HepG2 (cell line): ENCODE measurements around the gene U2AF1L4. TPM values are rescaled to one million over a fixed set of nuclear protein-coding genes. Genes with fewer than 3 reads are reported as not detected.

Source experiments
- DR1 ChIP-seq: sonication (generic); formaldehyde crosslinking; IDR thresholded peaks from 2 replicates; pipeline ENCODE4 v1.8.0; 2021; ENCODE audit warnings: mild to moderate bottlenecking, missing genetic modification reagents, inconsistent platforms
- DZIP1 ChIP-seq: sonication (generic); formaldehyde crosslinking; IDR thresholded peaks from 2 replicates; pipeline ENCODE4 v1.5.0; 2020; ENCODE audit warnings: mild to moderate bottlenecking, missing genetic modification reagents
- FOXC1 ChIP-seq: sonication (generic); formaldehyde crosslinking; IDR thresholded peaks from 2 replicates; pipeline ENCODE4 v1.8.0; 2022; ENCODE audit warnings: mild to moderate bottlenecking, missing genetic modification reagents, borderline replicate concordance
- HOMEZ ChIP-seq: IDR thresholded peaks from 2 replicates; pipeline ENCODE4 v1.6.1; 2016; ENCODE audit warnings: low read depth
- ISX ChIP-seq: sonication (generic); formaldehyde crosslinking; conservative IDR thresholded peaks from 2 replicates; pipeline ENCODE4 v1.5.0; 2020; ENCODE audit warnings: missing genetic modification reagents
- KLF6 ChIP-seq: IDR thresholded peaks from 2 replicates; pipeline ENCODE4 v1.8.0; 2016; ENCODE audit warnings: missing biosample characterization, missing genetic modification reagents
- MBNL3 ChIP-seq: fragments of 250-450 bp; sonication (Bioruptor Pico); conservative IDR thresholded peaks from 2 replicates; pipeline ENCODE4 v1.8.0; 2022; ENCODE audit warnings: mild to moderate bottlenecking, inconsistent platforms
- MXI1 ChIP-seq: IDR thresholded peaks from 3 replicates; pipeline ENCODE4 v1.6.1; 2012; ENCODE audit warnings: low read depth, low read length, inconsistent platforms, borderline replicate concordance
- NFIC ChIP-seq: IDR thresholded peaks from 2 replicates; pipeline ENCODE4 v1.6.1; 2012; ENCODE audit warnings: mild to moderate bottlenecking, low read length, inconsistent platforms
- NR2F2 ChIP-seq: IDR thresholded peaks from 2 replicates; pipeline ENCODE4 v1.6.1; 2012; ENCODE audit warnings: low read depth, inconsistent platforms, borderline replicate concordance
- PPARG ChIP-seq: conservative IDR thresholded peaks from 2 replicates; pipeline ENCODE4 v1.6.1; 2016; ENCODE audit warnings: missing biosample characterization, missing genetic modification reagents
- PREB ChIP-seq: sonication (generic); formaldehyde crosslinking; IDR thresholded peaks from 2 replicates; pipeline ENCODE4 v1.4.0; 2020; ENCODE audit warnings: missing genetic modification reagents
- RXRA ChIP-seq: sonication (generic); formaldehyde crosslinking; IDR thresholded peaks from 2 replicates; pipeline ENCODE4 v1.5.1; 2020; ENCODE audit warnings: missing genetic modification reagents
- SOX6 ChIP-seq, 2 experiments: fragments of 450-650 bp in 1 of 2; sonication (generic) in 1 of 2; formaldehyde crosslinking in 1 of 2; IDR thresholded peaks; 2 replicates each; pipeline versions ENCODE4 v1.4.0 to v1.6.1; 2017 to 2020; ENCODE audit warnings: antibody characterized with exemption in 1 of 2, mild to moderate bottlenecking in 1 of 2, missing genetic modification reagents in 1 of 2
- XBP1 ChIP-seq: sonication (generic); formaldehyde crosslinking; IDR thresholded peaks from 2 replicates; pipeline ENCODE4 v1.5.0; 2020; ENCODE audit warnings: missing genetic modification reagents
- ZBTB7A ChIP-seq: sonication (generic); formaldehyde crosslinking; IDR thresholded peaks from 2 replicates; pipeline ENCODE4 v1.8.0; 2022; ENCODE audit warnings: mild to moderate bottlenecking, missing genetic modification reagents
- ZMAT5 ChIP-seq: sonication (generic); formaldehyde crosslinking; IDR thresholded peaks from 2 replicates; pipeline ENCODE4 v1.5.0; 2020; ENCODE audit warnings: mild to moderate bottlenecking, low read depth, missing genetic modification reagents, borderline replicate concordance
- ZNF264 ChIP-seq: sonication (generic); formaldehyde crosslinking; IDR thresholded peaks from 2 replicates; pipeline ENCODE4 v1.4.0; 2020; ENCODE audit warnings: missing genetic modification reagents
- ZNF451 ChIP-seq: sonication (generic); formaldehyde crosslinking; IDR thresholded peaks from 2 replicates; pipeline ENCODE4 v1.5.0; 2020; ENCODE audit warnings: mild to moderate bottlenecking, missing genetic modification reagents
- ZNF512 ChIP-seq: sonication (generic); formaldehyde crosslinking; IDR thresholded peaks from 2 replicates; pipeline ENCODE4 v1.4.0; 2020; ENCODE audit warnings: mild to moderate bottlenecking, missing genetic modification reagents
- ZNF768 ChIP-seq: sonication (generic); formaldehyde crosslinking; IDR thresholded peaks from 2 replicates; pipeline ENCODE4 v1.4.0; 2020; ENCODE audit warnings: missing genetic modification reagents
- ZNF773 ChIP-seq: sonication (generic); formaldehyde crosslinking; IDR thresholded peaks from 2 replicates; pipeline ENCODE4 v1.4.0; 2020; ENCODE audit warnings: missing genetic modification reagents, borderline replicate concordance
- ZNF839 ChIP-seq: sonication (generic); formaldehyde crosslinking; IDR thresholded peaks from 2 replicates; pipeline ENCODE4 v1.4.0; 2020; ENCODE audit warnings: missing genetic modification reagents, mild to moderate bottlenecking, borderline replicate concordance
- polyA plus RNA-seq, 8 experiments: library from polyadenylated mRNA; depleted of rRNA in 3 of 8; stranded (reverse) in 7 of 8; unstranded in 1 of 8; fragments of >200 nt; fragmentation: Illumina TruSeq in 4 of 8; extraction: Trizol in 4 of 8; gene quantifications; 2 replicates each; pipeline versions ENCODE4 v1.2.1 to v1.2.3, GENCODE V29; 2011 to 2016; ENCODE audit warnings: low read depth in 4 of 8, missing spikeins in 1 of 8, mixed read lengths in 1 of 8; ENCODE audit not compliant: insufficient read depth in 1 of 8
- total RNA-seq, 5 experiments: library from RNA; depleted of rRNA; stranded (reverse); fragments of >200 nt; fragmentation: Illumina TruSeq; extraction: Trizol; gene quantifications; 2 replicates each; pipeline ENCODE4 v1.2.3, GENCODE V29; 2016; ENCODE audit warnings: low read depth in 1 of 5

Gene U2AF1L4
- total and polyA plus RNA-seq, 2 of the 13 experiments (the other 11 are each of a cell fraction or from before 2014, with no cell fraction given), result 7.9 to 15.4 TPM

DNA sequence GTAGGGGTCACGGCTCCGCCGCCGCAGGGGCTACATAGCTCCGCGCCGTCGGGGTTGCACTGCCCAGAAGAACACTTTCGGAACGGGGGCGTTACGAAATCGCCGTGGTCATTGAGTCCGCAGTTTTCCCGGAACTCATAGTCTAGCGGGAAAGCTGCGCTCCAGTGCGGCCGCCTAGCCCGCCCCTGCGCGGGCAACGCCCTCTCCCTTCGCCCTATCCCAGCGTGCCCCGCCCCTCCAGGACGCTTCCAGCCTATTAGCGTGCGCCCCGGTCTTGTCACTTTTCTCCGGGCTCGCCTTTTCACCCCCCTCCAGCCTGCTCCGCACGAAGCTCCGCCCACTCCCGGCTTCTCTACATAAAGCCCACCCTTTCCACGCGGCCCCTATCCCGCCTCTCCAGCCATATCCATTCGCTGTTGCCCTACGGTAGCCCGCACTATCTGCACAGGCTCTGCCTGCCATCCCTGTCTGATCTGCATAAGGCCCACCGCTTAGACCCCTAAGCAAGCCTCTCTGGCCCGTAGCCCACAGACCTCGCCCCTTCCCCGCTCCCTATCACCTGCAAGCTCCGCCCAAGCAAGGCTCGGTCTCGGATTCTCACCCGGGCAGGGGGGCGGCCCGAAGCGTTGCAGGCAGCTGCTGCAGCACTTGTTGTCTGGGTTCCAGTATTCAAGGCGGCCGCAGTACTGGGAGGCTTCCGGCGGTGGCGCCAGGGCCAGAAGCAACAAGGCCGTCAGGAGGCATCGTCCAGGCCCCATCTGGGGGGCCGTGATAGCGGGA, 4.6 kb downstream of the U2AF1L4 start (continued):
- peak; percentile 42; the same call in 1 of the 2 replicates for TF ChIP-seq RXRA (CRISPR knock-in tag)
- TF ChIP-seq ZNF451 (CRISPR knock-in tag), result no peak
- no peak for TF ChIP-seq ZBTB7A (CRISPR knock-in tag)
- peak; percentile 96 for TF ChIP-seq DR1 (CRISPR knock-in tag)
- TF ChIP-seq FOXC1, result peak; percentile 84; the same call in 1 of the 2 replicates
- TF ChIP-seq MBNL3, result no peak
- TF ChIP-seq KLF6, result 0 out of 2 replicates have a peak, but pooled peaks have one; percentile 81
- TF ChIP-seq ZMAT5 (CRISPR knock-in tag), result no peak
- no peak for TF ChIP-seq ZNF264
- TF ChIP-seq NR2F2, result peak; percentile 39; the same call in 1 of the 2 replicates
- TF ChIP-seq PPARG (CRISPR knock-in tag), result peak; percentile 17; the same call in 1 of the 2 replicates
- TF ChIP-seq ISX (CRISPR knock-in tag), result no peak
- no peak for TF ChIP-seq PREB
- TF ChIP-seq MXI1, result peak; percentile 80; the same call in 1 of the 3 replicates
- TF ChIP-seq ZNF768 (CRISPR knock-in tag), result peak; percentile 26; the same call in 1 of the 2 replicates
- no peak for TF ChIP-seq NFIC
- no peak for TF ChIP-seq ZNF773
- TF ChIP-seq ZNF839 (CRISPR knock-in tag), result no peak
- 0 out of 2 replicates have a peak, but pooled peaks have one; percentile 16 for TF ChIP-seq DZIP1 (CRISPR knock-in tag)
- no peak for TF ChIP-seq XBP1
- no peak for TF ChIP-seq SOX6 (IDR thresholded peaks at IDR 0.05)
- TF ChIP-seq SOX6 (CRISPR knock-in tag; IDR thresholded peaks at IDR 0.05), result peak; percentile 64
- TF ChIP-seq HOMEZ (CRISPR knock-in tag), result 0 out of 2 replicates have a peak, but pooled peaks have one; percentile 15
- no peak for TF ChIP-seq ZNF512 (CRISPR knock-in tag)
